ENCODE measurements around the gene UNC13C.
A peak's percentile ranks its signal among the peaks of the same experiment; 100 is the strongest.

The UNC13C gene

GRCh38 chr15:54576298-54576935, 598.2 kb downstream of the UNC13C start:
- no peak for DNase-seq

GRCh38 chr15:54577476-54578250, 599.4 kb downstream of the UNC13C start:
- peak in 1 of 2 experiments; percentile 16 for DNase-seq

- no peak for DNase-seq
These were observed 601.6 kb downstream of the UNC13C start for GRCh38 chr15:54579855-54580254.

- no peak for DNase-seq
These were observed 602.4 kb downstream of the UNC13C start for GRCh38 chr15:54580643-54581042.

GRCh38 chr15:54582863-54583643, 604.8 kb downstream of the UNC13C start:
- DNase-seq, result no peak

- no peak for DNase-seq
These were observed 606.8 kb downstream of the UNC13C start for GRCh38 chr15:54585063-54585462.

- DNase-seq, result no peak
These were observed 615.9 kb downstream of the UNC13C start for GRCh38 chr15:54594115-54594514.

GRCh38 chr15:54599386-54599785, 621.1 kb downstream of the UNC13C start:
- no peak for DNase-seq

- no peak for DNase-seq
These were observed 626.8 kb downstream of the UNC13C start for GRCh38 chr15:54605043-54605442.

GRCh38 chr15:54605556-54605955, 627.3 kb downstream of the UNC13C start:
- DNase-seq, result no peak

GRCh38 chr15:54608876-54609835, 630.9 kb downstream of the UNC13C start:
- DNase-seq, result no peak

- no peak for DNase-seq
These were observed 639.9 kb downstream of the UNC13C start for GRCh38 chr15:54618120-54618519.

- DNase-seq, result no peak
These were observed 640.9 kb downstream of the UNC13C start for GRCh38 chr15:54619180-54619579.

- no peak for DNase-seq
These were observed 642.7 kb downstream of the UNC13C start for GRCh38 chr15:54620916-54621315.

GRCh38 chr15:54636147-54636546, 657.9 kb downstream of the UNC13C start:
- no peak for DNase-seq

GRCh38 chr15:54638666-54639065, 660.4 kb downstream of the UNC13C start:
- DNase-seq, result no peak

- DNase-seq, result no peak
These were observed 662.6 kb downstream of the UNC13C start for GRCh38 chr15:54640873-54641272.

GRCh38 chr15:54644796-54645195, 666.6 kb downstream of the UNC13C start:
- DNase-seq, result no peak

GRCh38 chr15:54659646-54660045, 681.4 kb downstream of the UNC13C start:
- no peak for DNase-seq

- no peak for DNase-seq
These were observed 682.1 kb downstream of the UNC13C start for GRCh38 chr15:54660356-54660755.

- no peak for DNase-seq
These were observed 697.0 kb downstream of the UNC13C start for GRCh38 chr15:54675241-54675640.

GRCh38 chr15:54681584-54681983, 703.3 kb downstream of the UNC13C start:
- no peak for DNase-seq

Data from NCI-H446 (cell line).